GM12878 (cell line): ENCODE data around the gene EXD3.

ENCODE experiments used
- BCL11A ChIP-seq: IDR thresholded peaks from 2 replicates; pipeline ENCODE4 v1.6.1; 2011; ENCODE audit warnings: low read depth, low read length
- EP300 ChIP-seq, 2 experiments: fragments of 150-350 bp in 1 of 2; IDR thresholded peaks; 2 replicates each; pipeline ENCODE4 v1.6.1; 2011 to 2012; ENCODE audit warnings: low read depth in 2 of 2, low read length in 2 of 2, borderline replicate concordance in 1 of 2, improper control_type of control experiment in 1 of 2, inconsistent platforms in 1 of 2; ENCODE audit not compliant: control insufficient read depth in 1 of 2
- MLLT1 ChIP-seq: fragments of 450-650 bp; IDR thresholded peaks from 2 replicates; pipeline ENCODE4 v1.6.1; 2016; ENCODE audit warnings: mild to moderate bottlenecking
- PML ChIP-seq: IDR thresholded peaks from 2 replicates; pipeline ENCODE4 v1.6.1; 2012; ENCODE audit warnings: low read length, inconsistent platforms
- POLR2A ChIP-seq: IDR thresholded peaks from 2 replicates; pipeline ENCODE4 v1.6.1; 2011; ENCODE audit warnings: low read depth, mild to moderate bottlenecking, low read length
- POLR2AphosphoS5 ChIP-seq: IDR thresholded peaks from 2 replicates; pipeline ENCODE4 v1.6.1; 2011; ENCODE audit warnings: mild to moderate bottlenecking, low read length, inconsistent platforms
- TAF1 ChIP-seq: IDR thresholded peaks from 2 replicates; pipeline ENCODE4 v1.6.1; 2011; ENCODE audit warnings: mild to moderate bottlenecking, low read depth, low read length, borderline replicate concordance
- TCF12 ChIP-seq: IDR thresholded peaks from 2 replicates; pipeline ENCODE4 v1.6.1; 2011; ENCODE audit warnings: low read depth, mild to moderate bottlenecking, low read length
- ZNF274 ChIP-seq: IDR thresholded peaks from one replicate; pipeline ENCODE4 v1.8.0; 2011; ENCODE audit not compliant: insufficient read length, insufficient read depth
- TF ChIP-seq, protein P1 (sequence below), 3 experiments: IDR thresholded peaks in 2 of 3; conservative IDR thresholded peaks in 1 of 3; 2 replicates each; pipeline ENCODE4 v1.5.1; 2011; ENCODE audit warnings: low read depth in 3 of 3, low read length in 3 of 3, mild to moderate bottlenecking in 3 of 3, control low read depth in 2 of 3, moderate library complexity in 2 of 3, inconsistent platforms in 1 of 3, mixed read lengths in 1 of 3; ENCODE audit not compliant: control insufficient read depth in 2 of 3, insufficient read depth in 1 of 3; ENCODE audit errors: extremely low read depth in 1 of 3
- TF ChIP-seq, protein P2 (sequence below): fragments of 450-650 bp; IDR thresholded peaks from 2 replicates; pipeline ENCODE4 v1.6.1; 2017; ENCODE audit warnings: mild to moderate bottlenecking, moderate library complexity

DNA sequence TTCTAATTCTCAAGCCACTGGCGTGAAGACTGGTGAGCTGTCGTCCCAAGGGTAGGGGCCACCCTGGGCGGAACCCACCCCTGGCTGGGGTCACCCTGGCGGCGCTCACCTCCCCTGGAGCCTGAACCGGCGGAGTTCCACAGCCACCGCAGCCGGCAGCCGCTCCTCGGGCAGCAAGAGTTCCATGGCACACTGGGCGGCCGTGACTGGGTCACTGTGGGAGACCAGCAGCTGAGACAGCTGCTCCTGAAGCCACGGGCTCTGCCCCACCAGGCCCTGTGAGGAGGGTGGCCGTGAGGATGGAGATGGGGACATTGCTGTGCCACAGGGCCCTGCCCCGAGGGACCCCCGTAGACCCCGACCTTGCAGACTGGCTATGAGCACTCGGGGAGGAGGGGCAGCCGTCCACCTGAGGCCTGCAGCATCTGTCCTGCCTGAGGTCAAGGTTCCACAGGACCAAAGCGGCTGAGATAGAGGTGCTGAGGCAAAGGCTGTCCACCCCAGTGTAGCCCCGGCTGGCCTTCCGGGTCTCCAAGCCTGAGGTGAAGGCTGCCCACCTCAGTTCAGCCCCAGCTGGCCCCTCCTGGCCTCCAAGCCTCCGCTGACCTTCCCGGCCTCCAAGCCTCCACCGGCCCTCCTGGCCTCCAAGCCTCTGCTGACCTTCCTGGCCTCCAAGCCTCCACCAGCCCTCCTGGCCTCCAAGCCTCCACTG, 70.3 kb downstream of the EXD3 start:
- TF ChIP-seq BCL11A (no peak), PML (no peak), POLR2A (no peak), POLR2AphosphoS5 (no peak), TAF1 (no peak), EP300 (IDR thresholded peaks at IDR 0.05; ENCODE audit: borderline replicate concordance in 1 of 2, control insufficient read depth in 1 of 2, low read depth in 2 of 2, low read length in 2 of 2) (no peak), ZNF274 (no peak), TCF12 (no peak), MLLT1 (no peak)
- TF ChIP-seq, protein P1, sequence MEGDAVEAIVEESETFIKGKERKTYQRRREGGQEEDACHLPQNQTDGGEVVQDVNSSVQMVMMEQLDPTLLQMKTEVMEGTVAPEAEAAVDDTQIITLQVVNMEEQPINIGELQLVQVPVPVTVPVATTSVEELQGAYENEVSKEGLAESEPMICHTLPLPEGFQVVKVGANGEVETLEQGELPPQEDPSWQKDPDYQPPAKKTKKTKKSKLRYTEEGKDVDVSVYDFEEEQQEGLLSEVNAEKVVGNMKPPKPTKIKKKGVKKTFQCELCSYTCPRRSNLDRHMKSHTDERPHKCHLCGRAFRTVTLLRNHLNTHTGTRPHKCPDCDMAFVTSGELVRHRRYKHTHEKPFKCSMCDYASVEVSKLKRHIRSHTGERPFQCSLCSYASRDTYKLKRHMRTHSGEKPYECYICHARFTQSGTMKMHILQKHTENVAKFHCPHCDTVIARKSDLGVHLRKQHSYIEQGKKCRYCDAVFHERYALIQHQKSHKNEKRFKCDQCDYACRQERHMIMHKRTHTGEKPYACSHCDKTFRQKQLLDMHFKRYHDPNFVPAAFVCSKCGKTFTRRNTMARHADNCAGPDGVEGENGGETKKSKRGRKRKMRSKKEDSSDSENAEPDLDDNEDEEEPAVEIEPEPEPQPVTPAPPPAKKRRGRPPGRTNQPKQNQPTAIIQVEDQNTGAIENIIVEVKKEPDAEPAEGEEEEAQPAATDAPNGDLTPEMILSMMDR (IDR thresholded peaks at IDR 0.05 in 2 of 3, conservative IDR thresholded peaks at IDR 0.05 in 1 of 3; ENCODE audit: control insufficient read depth in 2 of 3, extremely low read depth in 1 of 3, insufficient read depth in 1 of 3, low read depth in 3 of 3, low read length in 3 of 3) = no peak
- TF ChIP-seq, protein P2, sequence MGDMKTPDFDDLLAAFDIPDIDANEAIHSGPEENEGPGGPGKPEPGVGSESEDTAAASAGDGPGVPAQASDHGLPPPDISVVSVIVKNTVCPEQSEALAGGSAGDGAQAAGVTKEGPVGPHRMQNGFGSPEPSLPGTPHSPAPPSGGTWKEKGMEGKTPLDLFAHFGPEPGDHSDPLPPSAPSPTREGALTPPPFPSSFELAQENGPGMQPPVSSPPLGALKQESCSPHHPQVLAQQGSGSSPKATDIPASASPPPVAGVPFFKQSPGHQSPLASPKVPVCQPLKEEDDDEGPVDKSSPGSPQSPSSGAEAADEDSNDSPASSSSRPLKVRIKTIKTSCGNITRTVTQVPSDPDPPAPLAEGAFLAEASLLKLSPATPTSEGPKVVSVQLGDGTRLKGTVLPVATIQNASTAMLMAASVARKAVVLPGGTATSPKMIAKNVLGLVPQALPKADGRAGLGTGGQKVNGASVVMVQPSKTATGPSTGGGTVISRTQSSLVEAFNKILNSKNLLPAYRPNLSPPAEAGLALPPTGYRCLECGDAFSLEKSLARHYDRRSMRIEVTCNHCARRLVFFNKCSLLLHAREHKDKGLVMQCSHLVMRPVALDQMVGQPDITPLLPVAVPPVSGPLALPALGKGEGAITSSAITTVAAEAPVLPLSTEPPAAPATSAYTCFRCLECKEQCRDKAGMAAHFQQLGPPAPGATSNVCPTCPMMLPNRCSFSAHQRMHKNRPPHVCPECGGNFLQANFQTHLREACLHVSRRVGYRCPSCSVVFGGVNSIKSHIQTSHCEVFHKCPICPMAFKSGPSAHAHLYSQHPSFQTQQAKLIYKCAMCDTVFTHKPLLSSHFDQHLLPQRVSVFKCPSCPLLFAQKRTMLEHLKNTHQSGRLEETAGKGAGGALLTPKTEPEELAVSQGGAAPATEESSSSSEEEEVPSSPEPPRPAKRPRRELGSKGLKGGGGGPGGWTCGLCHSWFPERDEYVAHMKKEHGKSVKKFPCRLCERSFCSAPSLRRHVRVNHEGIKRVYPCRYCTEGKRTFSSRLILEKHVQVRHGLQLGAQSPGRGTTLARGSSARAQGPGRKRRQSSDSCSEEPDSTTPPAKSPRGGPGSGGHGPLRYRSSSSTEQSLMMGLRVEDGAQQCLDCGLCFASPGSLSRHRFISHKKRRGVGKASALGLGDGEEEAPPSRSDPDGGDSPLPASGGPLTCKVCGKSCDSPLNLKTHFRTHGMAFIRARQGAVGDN = no peak
